K562 (cell line): ENCODE results near the gene SEPTIN6. TPM values are rescaled to one million over a fixed set of nuclear protein-coding genes. Genes with fewer than 3 reads are reported as not detected.

Experiments
- CREB3 ChIP-seq: fragments of 450-650 bp; conservative IDR thresholded peaks from 2 replicates; pipeline ENCODE4 v1.6.1; 2016; ENCODE audit warnings: missing genetic modification characterization, low read depth, mild to moderate bottlenecking, missing compliant biosample characterization, moderate library complexity
- DDX20 ChIP-seq: fragments of 450-650 bp; IDR thresholded peaks from 2 replicates; pipeline ENCODE4 v1.6.1; 2016; ENCODE audit warnings: missing genetic modification characterization, low read depth, mild to moderate bottlenecking, missing compliant biosample characterization, moderate library complexity
- E2F6 ChIP-seq, 2 experiments: IDR thresholded peaks; 2 replicates each; pipeline ENCODE4 v1.6.1; 2011; ENCODE audit warnings: borderline replicate concordance in 1 of 2, control low read depth in 1 of 2, low read depth in 1 of 2, low read length in 1 of 2, mild to moderate bottlenecking in 1 of 2, mixed read lengths in 1 of 2, moderate library complexity in 1 of 2; ENCODE audit not compliant: insufficient read depth in 1 of 2, insufficient read length in 1 of 2, poor library complexity in 1 of 2, severe bottlenecking in 1 of 2; ENCODE audit errors: extremely low read depth in 1 of 2
- ETV6 ChIP-seq, 3 experiments: fragments of 150-350 bp in 1 of 3; sonication (generic) in 1 of 3; formaldehyde crosslinking in 1 of 3; IDR thresholded peaks; 2 replicates each; pipeline versions ENCODE4 v1.6.1 to v1.8.0; 2014 to 2022; ENCODE audit warnings: borderline replicate concordance in 2 of 3, low read depth in 2 of 3, antibody characterized with exemption in 1 of 3, low read length in 1 of 3, mild to moderate bottlenecking in 1 of 3, missing genetic modification reagents in 1 of 3
- FOXJ3 ChIP-seq: sonication (generic); formaldehyde crosslinking; IDR thresholded peaks from 2 replicates; pipeline ENCODE4 v1.4.0; 2020; ENCODE audit warnings: mild to moderate bottlenecking, missing genetic modification reagents
- HINFP ChIP-seq: fragments of 450-650 bp; conservative IDR thresholded peaks from 2 replicates; pipeline ENCODE4 v1.6.1; 2016; ENCODE audit warnings: missing genetic modification characterization, low read depth, mild to moderate bottlenecking, control low read depth, missing compliant biosample characterization
- HNRNPLL ChIP-seq: fragments of 200-400 bp; formaldehyde crosslinking; IDR thresholded peaks from 2 replicates; pipeline ENCODE4 v1.6.1; 2017; ENCODE audit warnings: low read length, low read depth, mild to moderate bottlenecking; ENCODE audit not compliant: poor library complexity, severe bottlenecking
- KLF13 ChIP-seq: fragments of 450-650 bp; IDR thresholded peaks from 2 replicates; pipeline ENCODE4 v1.6.1; 2016; ENCODE audit warnings: missing genetic modification characterization, low read depth, mild to moderate bottlenecking, missing compliant biosample characterization, moderate library complexity, borderline replicate concordance
- LARP7 ChIP-seq: fragments of 450-650 bp; IDR thresholded peaks from 2 replicates; pipeline ENCODE4 v1.6.1; 2016
- MXD1 ChIP-seq: fragments of 250-450 bp; sonication (Bioruptor Pico); IDR thresholded peaks from 2 replicates; pipeline ENCODE4 v1.8.0; 2021; ENCODE audit warnings: borderline replicate concordance, mild to moderate bottlenecking, moderate library complexity; ENCODE audit not compliant: poor library complexity, severe bottlenecking
- NCOA1 ChIP-seq: fragments of 450-650 bp; IDR thresholded peaks from 2 replicates; pipeline ENCODE4 v1.6.1; 2016; ENCODE audit warnings: low read depth
- NFE2L1 ChIP-seq: fragments of 450-650 bp; IDR thresholded peaks from 2 replicates; pipeline ENCODE4 v1.6.1; 2016; ENCODE audit warnings: missing genetic modification characterization, low read depth, mild to moderate bottlenecking, missing compliant biosample characterization, moderate library complexity, borderline replicate concordance
- NFIC ChIP-seq: fragments of 450-650 bp; IDR thresholded peaks from 2 replicates; pipeline ENCODE4 v1.6.1; 2017; ENCODE audit warnings: mild to moderate bottlenecking, inconsistent platforms
- NFYB ChIP-seq: IDR thresholded peaks from 2 replicates; pipeline ENCODE4 v1.6.1; 2011; ENCODE audit warnings: mild to moderate bottlenecking, moderate library complexity; ENCODE audit not compliant: insufficient read length; ENCODE audit errors: extremely low read depth
- PHB2 ChIP-seq: fragments of 450-650 bp; IDR thresholded peaks from 2 replicates; pipeline ENCODE4 v1.6.1; 2017; ENCODE audit warnings: low read depth
- PKNOX1 ChIP-seq: fragments of 450-650 bp; IDR thresholded peaks from 2 replicates; pipeline ENCODE4 v1.6.1; 2016
- RCOR1 ChIP-seq, 2 experiments: IDR thresholded peaks; 2 replicates each; pipeline ENCODE4 v1.6.1; 2012; ENCODE audit warnings: low read depth in 2 of 2, low read length in 2 of 2, borderline replicate concordance in 1 of 2, improper control_type of control experiment in 1 of 2
- SMAD4 ChIP-seq: fragments of 250-450 bp; sonication (Bioruptor Pico); conservative IDR thresholded peaks from 2 replicates; pipeline ENCODE4 v1.8.0; 2021; ENCODE audit warnings: inconsistent platforms, mild to moderate bottlenecking, moderate library complexity
- ZKSCAN3 ChIP-seq: fragments of 250-450 bp; sonication (Bioruptor Pico); IDR thresholded peaks from 2 replicates; pipeline ENCODE4 v1.4.0; 2020
- ZNF324 ChIP-seq: fragments of 250-450 bp; sonication (Bioruptor Pico); IDR thresholded peaks from 2 replicates; pipeline ENCODE4 v1.4.0; 2020; ENCODE audit warnings: mild to moderate bottlenecking
- ZNF766 ChIP-seq: fragments of 200-800 bp; sonication (Bioruptor generic); conservative IDR thresholded peaks from 2 replicates; pipeline ENCODE4 v1.6.1; 2016; ENCODE audit warnings: missing genetic modification characterization, missing compliant biosample characterization
- polyA plus RNA-seq, 8 experiments: library from polyadenylated mRNA; depleted of rRNA in 4 of 8; stranded (reverse) in 5 of 8; unstranded in 3 of 8; fragments of >200 nt; fragmentation: Nextera tagmentation in 2 of 8; fragmentation: Illumina TruSeq in 1 of 8; extraction: Ambion mirVana in 2 of 8; extraction: Trizol in 1 of 8; gene quantifications; 2 replicates each; pipeline versions ENCODE4 v1.2.1 to v1.2.3, GENCODE V29; 2011 to 2014; ENCODE audit warnings: inconsistent platforms in 1 of 8, missing spikeins in 1 of 8
- total RNA-seq, 7 experiments: library from RNA; depleted of rRNA in 6 of 7; stranded (reverse); fragments of >200 nt in 6 of 7; fragmentation: Illumina TruSeq in 2 of 7; extraction: Trizol in 2 of 7; gene quantifications; 2 replicates each; pipeline versions ENCODE4 v1.2.1 to v1.2.3, GENCODE V29; 2011 to 2021; ENCODE audit warnings: low replicate concordance in 1 of 7

Gene SEPTIN6
- total and polyA plus RNA-seq, 9 of the 15 experiments (the other 6 are each of a cell fraction or from before 2014, with no cell fraction given), result 8.4 to 67.0 (median 37.8) TPM

- TF ChIP-seq FOXJ3 (CRISPR knock-in tag) (no peak), SMAD4 (CRISPR knock-in tag) (peak; percentile 9; the same call in 1 of the 2 replicates), ZNF324 (CRISPR knock-in tag) (no peak), CREB3 (no peak), NFYB (no peak), PKNOX1 (peak; percentile 62), ETV6 (IDR thresholded peaks at IDR 0.05; ENCODE audit: borderline replicate concordance in 1 of 2, low read depth in 2 of 2, low read length in 1 of 2) (no peak), ETV6 (CRISPR knock-in tag; IDR thresholded peaks at IDR 0.05; ENCODE audit: borderline replicate concordance) (no peak), PHB2 (no peak), NCOA1 (no peak), HNRNPLL (no peak), NFE2L1 (tag) (no peak), ZNF766 (CRISPR knock-in tag) (no peak), HINFP (tag) (no peak), LARP7 (no peak), RCOR1 (IDR thresholded peaks at IDR 0.05; ENCODE audit: borderline replicate concordance in 1 of 2, low read depth in 2 of 2, low read length in 2 of 2) (no peak), MXD1 (CRISPR knock-in tag) (no peak), ZKSCAN3 (CRISPR knock-in tag) (no peak), KLF13 (tag) (no peak), E2F6 (IDR thresholded peaks at IDR 0.05; ENCODE audit: borderline replicate concordance in 1 of 2, extremely low read depth in 1 of 2, insufficient read depth in 1 of 2, insufficient read length in 1 of 2, low read depth in 1 of 2, low read length in 1 of 2, poor library complexity in 1 of 2, severe bottlenecking in 1 of 2) (peak; percentile 50 to 63), NFIC (peak; percentile 61), DDX20 (tag) (no peak)
Observed at GRCh38 chrX:119685225-119686066, 7.5 kb downstream of the SEPTIN6 start (continued).
